Measurements from ENCODE around the gene GALNTL6. TPM values are rescaled to one million over a fixed set of nuclear protein-coding genes. Genes with fewer than 3 reads are reported as not detected.

Gene GALNTL6
- total RNA-seq, 1 donor from 2014 or later = not detected

DNA sequence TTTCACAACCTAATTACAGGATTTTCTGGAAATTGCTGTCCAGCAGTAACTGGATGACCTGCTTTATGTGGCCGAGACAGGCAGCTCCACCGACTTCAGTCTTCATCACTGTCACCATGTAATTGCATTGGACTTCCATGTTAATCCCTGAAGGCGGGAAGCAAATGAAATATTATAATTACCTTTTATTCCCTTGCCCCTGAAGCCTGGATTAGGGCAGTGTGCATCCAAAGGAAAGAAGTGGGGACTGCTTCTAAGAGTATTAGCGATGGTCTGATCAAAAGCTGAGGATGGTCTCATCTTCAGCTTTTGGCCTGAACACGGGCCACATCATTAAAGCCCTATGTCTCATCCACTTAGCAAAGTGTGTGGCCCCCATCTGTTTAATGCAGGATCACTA is 1043.8 kb downstream of the GALNTL6 start:
- Histone ChIP-seq H3K4me1 (no peaks in the 10 kb centered on the region), H3K27ac (replicated peaks) (no peak overlapping the region), H3K9me3 (replicated peaks) (no peaks in the 10 kb centered on the region), H3K36me3 (no peaks in the 10 kb centered on the region), H3K4me3 (no peak overlapping the region), H3K27me3 (ENCODE audit: low read depth) (no peaks in the 10 kb centered on the region)
- no peak for DNase-seq
- intact Hi-C loops (cut with micrococcal nuclease) = no loop called here
- no peak for TF ChIP-seq CTCF (IDR thresholded peaks at IDR 0.05; ENCODE audit: borderline replicate concordance)

- H3K27me3 ChIP-seq (ENCODE audit: low read depth) = no peaks in the 10 kb centered on the region
- H3K4me1 ChIP-seq = no peaks in the 10 kb centered on the region
- H3K36me3 ChIP-seq = no peaks in the 10 kb centered on the region
- TF ChIP-seq CTCF (IDR thresholded peaks at IDR 0.05; ENCODE audit: borderline replicate concordance) = no peak
- no peak overlapping the region for H3K4me3 ChIP-seq
- DNase-seq = no peak
- no peaks in the 10 kb centered on the region for H3K9me3 ChIP-seq (replicated peaks)
- no peak overlapping the region for H3K27ac ChIP-seq (replicated peaks)
- intact Hi-C loops (cut with micrococcal nuclease) = no loop called here
Measured at GRCh38 chr4:172858731-172859230, 1045.6 kb downstream of the GALNTL6 start.

DNA sequence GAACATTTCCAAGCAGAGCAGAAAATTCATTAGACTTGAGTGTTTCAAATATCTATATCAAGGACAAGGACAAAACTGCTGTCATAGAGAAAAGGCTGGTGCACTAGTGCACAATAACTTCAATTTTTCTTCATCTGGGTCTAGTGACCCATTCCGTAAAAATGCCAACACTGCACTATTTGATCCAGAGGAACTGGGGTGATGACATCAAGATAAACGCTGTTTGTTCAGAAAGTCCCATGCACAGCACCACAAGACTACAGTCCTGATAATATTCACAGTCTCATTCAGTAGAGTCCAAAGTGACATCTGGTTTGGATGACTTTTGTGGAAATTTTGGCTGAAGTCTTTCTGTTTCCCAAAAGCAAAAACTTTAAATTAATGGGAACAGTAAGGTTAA is 1051.9 kb downstream of the GALNTL6 start:
- no peak overlapping the region for H3K4me3 ChIP-seq
- peaks cover 4% of the 10 kb centered on the region for H3K27me3 ChIP-seq (ENCODE audit: low read depth)
- no peak overlapping the region for H3K27ac ChIP-seq (replicated peaks)
- no peaks in the 10 kb centered on the region for H3K9me3 ChIP-seq (replicated peaks)
- no peak for DNase-seq
- no peaks in the 10 kb centered on the region for H3K36me3 ChIP-seq
- no peak for TF ChIP-seq CTCF (IDR thresholded peaks at IDR 0.05; ENCODE audit: borderline replicate concordance)
- intact Hi-C loops (cut with micrococcal nuclease) = no loop called here
- H3K4me1 ChIP-seq = no peaks in the 10 kb centered on the region

GRCh38 chr4:172865531-172866127 is 1052.4 kb downstream of the GALNTL6 start:
- Histone ChIP-seq H3K36me3 (no peaks in the 10 kb centered on the region), H3K27ac (replicated peaks) (no peak overlapping the region), H3K4me3 (no peak overlapping the region), H3K4me1 (no peaks in the 10 kb centered on the region), H3K27me3 (ENCODE audit: low read depth) (peaks cover 4% of the 10 kb centered on the region), H3K9me3 (replicated peaks) (no peaks in the 10 kb centered on the region)
- intact Hi-C loops (cut with micrococcal nuclease) = no loop called here
- no peak for TF ChIP-seq CTCF (IDR thresholded peaks at IDR 0.05; ENCODE audit: borderline replicate concordance)
- no peak for DNase-seq

- no peaks in the 10 kb centered on the region for H3K9me3 ChIP-seq (replicated peaks)
- no peaks in the 10 kb centered on the region for H3K36me3 ChIP-seq
- intact Hi-C loops (cut with micrococcal nuclease) = no loop called here
- TF ChIP-seq CTCF (IDR thresholded peaks at IDR 0.05; ENCODE audit: borderline replicate concordance) = no peak
- no peak overlapping the region for H3K27ac ChIP-seq (replicated peaks)
- no peaks in the 10 kb centered on the region for H3K4me1 ChIP-seq
- H3K27me3 ChIP-seq (ENCODE audit: low read depth) = peaks cover 4% of the 10 kb centered on the region
- H3K4me3 ChIP-seq = no peak overlapping the region
- no peak for DNase-seq
Measured at GRCh38 chr4:172866421-172866820, 1053.2 kb downstream of the GALNTL6 start.

Data from left ventricle myocardium inferior (tissue), 1 donor.